ENCODE results near the gene NUTF2.

Gene NUTF2

GRCh38 chr16:67856927-67857546, 10.3 kb downstream of the NUTF2 start:
- TF ChIP-seq CTCF (IDR thresholded peaks at IDR 0.05; ENCODE audit: low read depth, low read length, poor library complexity, severe bottlenecking) = no peak
- TF ChIP-seq EZH2phosphoT487 (IDR thresholded peaks at IDR 0.05; ENCODE audit: borderline replicate concordance, low read length) = no peak
- H3K9me2 ChIP-seq (replicated peaks; ENCODE audit: control insufficient read depth, low read length) = no peaks in the 10 kb centered on the region
- H3K9me3 ChIP-seq (ENCODE audit: control insufficient read depth, insufficient read depth, low read length) = no peaks in the 10 kb centered on the region
- peaks cover 9% of the 10 kb centered on the region; the same call in 1 of the 2 replicates for H4K20me1 ChIP-seq (ENCODE audit: control insufficient read depth, insufficient read depth, low read depth, low read length)
- H3K4me3 ChIP-seq (ENCODE audit: low read length) = no peak overlapping the region
- peaks cover 36% of the 10 kb centered on the region for H3K36me3 ChIP-seq (ENCODE audit: control insufficient read depth, low read length)
- 0 out of 2 replicates have a peak, but pooled peaks cover 3% of the 10 kb centered on the region for H3K4me1 ChIP-seq (ENCODE audit: control insufficient read depth, low read length)
- no peaks in the 10 kb centered on the region for H3K27me3 ChIP-seq (ENCODE audit: control insufficient read depth, low read length)
- H3F3A ChIP-seq (ENCODE audit: control insufficient read depth, insufficient read depth) = no peaks in the 10 kb centered on the region
- no peak overlapping the region for H3K27ac ChIP-seq (ENCODE audit: low read depth, low read length)
- H3K4me2 ChIP-seq (ENCODE audit: low read length) = no peak overlapping the region
- H3K79me2 ChIP-seq (ENCODE audit: control insufficient read depth, low read length) = peaks cover 96% of the 10 kb centered on the region

GRCh38 chr16:67857547-67858233, 11.0 kb downstream of the NUTF2 start:
- Histone ChIP-seq H3K9me2 (replicated peaks; ENCODE audit: control insufficient read depth, low read length) (no peaks in the 10 kb centered on the region), H3K79me2 (ENCODE audit: control insufficient read depth, low read length) (peaks cover 97% of the 10 kb centered on the region), H3K4me3 (ENCODE audit: low read length) (no peak overlapping the region), H3K4me2 (ENCODE audit: low read length) (no peak overlapping the region), H3K27ac (ENCODE audit: low read depth, low read length) (no peak overlapping the region), H4K20me1 (ENCODE audit: control insufficient read depth, insufficient read depth, low read depth, low read length) (peaks cover 9% of the 10 kb centered on the region; the same call in 1 of the 2 replicates), H3K27me3 (ENCODE audit: control insufficient read depth, low read length) (no peaks in the 10 kb centered on the region), H3F3A (ENCODE audit: control insufficient read depth, insufficient read depth) (no peaks in the 10 kb centered on the region), H3K36me3 (ENCODE audit: control insufficient read depth, low read length) (peaks cover 36% of the 10 kb centered on the region), H3K4me1 (ENCODE audit: control insufficient read depth, low read length) (0 out of 2 replicates have a peak, but pooled peaks cover 3% of the 10 kb centered on the region), H3K9me3 (ENCODE audit: control insufficient read depth, insufficient read depth, low read length) (no peaks in the 10 kb centered on the region)
- no peak for TF ChIP-seq CTCF (IDR thresholded peaks at IDR 0.05; ENCODE audit: low read depth, low read length, poor library complexity, severe bottlenecking)
- TF ChIP-seq EZH2phosphoT487 (IDR thresholded peaks at IDR 0.05; ENCODE audit: borderline replicate concordance, low read length) = no peak

- no peaks in the 10 kb centered on the region for H3F3A ChIP-seq (ENCODE audit: control insufficient read depth, insufficient read depth)
- H4K20me1 ChIP-seq (ENCODE audit: control insufficient read depth, insufficient read depth, low read depth, low read length) = peaks cover 9% of the 10 kb centered on the region; the same call in 1 of the 2 replicates
- H3K27me3 ChIP-seq (ENCODE audit: control insufficient read depth, low read length) = no peaks in the 10 kb centered on the region
- H3K36me3 ChIP-seq (ENCODE audit: control insufficient read depth, low read length) = peaks cover 36% of the 10 kb centered on the region
- H3K9me3 ChIP-seq (ENCODE audit: control insufficient read depth, insufficient read depth, low read length) = no peaks in the 10 kb centered on the region
- H3K9me2 ChIP-seq (replicated peaks; ENCODE audit: control insufficient read depth, low read length) = no peaks in the 10 kb centered on the region
- TF ChIP-seq EZH2phosphoT487 (IDR thresholded peaks at IDR 0.05; ENCODE audit: borderline replicate concordance, low read length) (no peak), CTCF (IDR thresholded peaks at IDR 0.05; ENCODE audit: low read depth, low read length, poor library complexity, severe bottlenecking) (no peak)
- H3K4me2 ChIP-seq (ENCODE audit: low read length) = no peak overlapping the region
- no peak overlapping the region for H3K4me3 ChIP-seq (ENCODE audit: low read length)
- no peak overlapping the region for H3K27ac ChIP-seq (ENCODE audit: low read depth, low read length)
- 0 out of 2 replicates have a peak, but pooled peaks cover 3% of the 10 kb centered on the region for H3K4me1 ChIP-seq (ENCODE audit: control insufficient read depth, low read length)
- H3K79me2 ChIP-seq (ENCODE audit: control insufficient read depth, low read length) = peaks cover 97% of the 10 kb centered on the region
Measured at GRCh38 chr16:67858500-67858899, 11.8 kb downstream of the NUTF2 start.
